ENCODE data around the gene AMH.
"Not testable (repeated sequence)": the region's sequence is repeated elsewhere in the genome, so short reads cannot be mapped to it uniquely, and the experiment has no call there.

AMH gene

DNA sequence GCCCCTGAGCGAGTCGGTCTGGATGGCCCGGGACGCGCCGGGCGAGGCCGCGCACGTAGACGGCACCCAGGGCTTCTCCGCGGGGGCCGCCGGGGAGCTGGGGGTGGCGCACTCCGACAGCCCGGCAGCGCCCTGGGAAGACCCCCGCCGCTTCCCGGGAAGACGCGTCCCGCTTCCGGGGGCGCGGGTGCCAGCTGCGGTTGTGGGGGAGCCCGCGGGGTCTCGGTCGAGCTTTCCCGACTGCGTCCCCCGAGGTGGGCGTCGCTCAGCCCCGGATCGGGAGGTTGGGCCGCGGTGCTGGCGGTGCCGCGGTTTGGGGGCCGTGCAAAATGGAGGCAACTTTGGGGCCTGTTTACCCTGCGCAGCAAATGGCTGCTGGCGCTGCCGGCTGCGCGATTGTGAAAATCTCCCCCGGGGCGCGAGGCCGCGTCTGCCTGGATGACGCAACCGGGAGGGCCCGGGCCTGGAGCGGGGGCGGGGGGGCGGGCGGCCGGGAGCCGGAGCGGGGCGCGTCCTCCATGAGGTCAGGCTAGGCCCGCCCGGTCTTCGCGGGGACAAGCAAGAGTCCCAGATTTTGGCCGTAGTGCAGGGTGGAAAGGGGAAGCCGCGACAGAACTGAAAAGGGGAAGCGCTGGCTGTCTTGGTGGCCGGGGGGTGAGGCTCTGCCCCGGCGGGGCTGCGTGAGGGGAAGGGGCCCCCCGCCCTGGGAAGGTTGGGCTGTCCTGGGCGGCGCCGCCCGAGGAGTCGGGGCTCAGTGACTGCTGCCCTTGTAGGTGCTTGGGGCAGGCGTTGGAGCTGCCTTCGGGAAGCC, 21.5 kb downstream of the AMH start:
- DNase-seq (ENCODE audit: low spot score) = peak; percentile 78

- no peak for DNase-seq (ENCODE audit: low spot score)
Measured at GRCh38 chr19:2271234-2272103, 22.3 kb downstream of the AMH start.

- peak; percentile 94 for DNase-seq (ENCODE audit: low spot score)
Measured at GRCh38 chr19:2273356-2274184, 24.4 kb downstream of the AMH start.

DNA sequence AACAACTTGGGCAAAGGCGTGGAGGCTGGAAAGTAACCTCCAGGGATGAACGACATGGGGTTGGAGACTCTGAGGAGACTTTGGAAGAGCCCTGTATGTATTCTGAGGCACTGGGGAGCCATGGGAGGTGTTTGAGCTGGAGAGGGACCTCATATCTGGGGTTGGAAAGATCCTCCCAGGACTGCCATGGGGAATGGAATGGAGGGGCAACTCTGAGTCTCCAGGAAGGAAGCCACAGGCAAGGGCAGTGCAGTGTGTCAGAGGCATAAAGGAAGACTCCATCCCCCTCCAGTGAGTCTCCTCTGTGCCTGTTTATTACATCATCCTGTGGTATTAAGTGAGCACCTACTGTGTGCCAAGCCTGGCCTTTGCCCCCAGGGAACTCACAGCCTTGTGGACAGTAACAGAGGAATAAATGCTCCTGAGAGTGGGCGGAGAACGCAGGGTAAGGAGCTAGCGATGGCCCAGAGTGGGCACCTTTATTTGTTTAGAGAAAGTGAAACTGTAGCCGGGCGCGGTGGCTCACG, 25.1 kb downstream of the AMH start:
- no peak for DNase-seq (ENCODE audit: low spot score)

DNA sequence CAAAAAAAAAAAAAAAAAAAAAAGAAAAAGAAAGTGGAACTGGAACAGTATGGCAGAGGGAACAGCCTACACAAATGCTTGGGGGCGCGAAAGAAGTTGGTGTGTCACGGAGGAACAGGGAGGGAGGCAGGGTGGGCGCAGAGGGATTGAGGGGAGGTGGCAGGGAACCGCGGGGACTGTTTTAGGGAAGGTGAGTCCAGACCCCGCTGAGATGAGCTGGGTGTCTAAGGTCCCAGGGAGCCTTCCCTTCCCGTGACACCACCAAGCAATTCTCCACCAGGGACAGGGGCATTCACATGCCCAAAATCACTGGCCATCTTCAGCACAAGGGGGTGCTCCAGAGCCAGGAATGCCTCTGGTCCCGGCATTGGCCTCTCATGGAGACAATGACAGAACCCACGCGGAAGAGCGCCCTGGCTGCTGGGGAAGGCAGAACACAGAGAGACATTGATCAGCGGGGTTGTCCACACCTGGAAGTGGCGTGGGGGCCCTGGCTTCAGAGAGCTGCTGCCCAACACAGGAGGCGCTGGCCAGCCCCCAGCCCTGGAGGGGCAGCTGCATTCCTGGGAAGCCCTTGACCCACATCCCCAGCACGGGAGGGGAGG, 25.9 kb downstream of the AMH start:
- DNase-seq (ENCODE audit: low spot score) = peak; percentile 54

GRCh38 chr19:2275588-2276428, 26.7 kb downstream of the AMH start:
- no peak for DNase-seq (ENCODE audit: low spot score)

- no peak for DNase-seq (ENCODE audit: low spot score)
Measured at GRCh38 chr19:2276429-2276986, 27.4 kb downstream of the AMH start.

GRCh38 chr19:2277138-2277537, 28.0 kb downstream of the AMH start:
- no peak for DNase-seq (ENCODE audit: low spot score)

- DNase-seq (ENCODE audit: low spot score) = no peak
Measured at GRCh38 chr19:2278459-2279158, 29.5 kb downstream of the AMH start.

- no peak for DNase-seq (ENCODE audit: low spot score)
Measured at GRCh38 chr19:2280633-2281264, 31.6 kb downstream of the AMH start.

DNA sequence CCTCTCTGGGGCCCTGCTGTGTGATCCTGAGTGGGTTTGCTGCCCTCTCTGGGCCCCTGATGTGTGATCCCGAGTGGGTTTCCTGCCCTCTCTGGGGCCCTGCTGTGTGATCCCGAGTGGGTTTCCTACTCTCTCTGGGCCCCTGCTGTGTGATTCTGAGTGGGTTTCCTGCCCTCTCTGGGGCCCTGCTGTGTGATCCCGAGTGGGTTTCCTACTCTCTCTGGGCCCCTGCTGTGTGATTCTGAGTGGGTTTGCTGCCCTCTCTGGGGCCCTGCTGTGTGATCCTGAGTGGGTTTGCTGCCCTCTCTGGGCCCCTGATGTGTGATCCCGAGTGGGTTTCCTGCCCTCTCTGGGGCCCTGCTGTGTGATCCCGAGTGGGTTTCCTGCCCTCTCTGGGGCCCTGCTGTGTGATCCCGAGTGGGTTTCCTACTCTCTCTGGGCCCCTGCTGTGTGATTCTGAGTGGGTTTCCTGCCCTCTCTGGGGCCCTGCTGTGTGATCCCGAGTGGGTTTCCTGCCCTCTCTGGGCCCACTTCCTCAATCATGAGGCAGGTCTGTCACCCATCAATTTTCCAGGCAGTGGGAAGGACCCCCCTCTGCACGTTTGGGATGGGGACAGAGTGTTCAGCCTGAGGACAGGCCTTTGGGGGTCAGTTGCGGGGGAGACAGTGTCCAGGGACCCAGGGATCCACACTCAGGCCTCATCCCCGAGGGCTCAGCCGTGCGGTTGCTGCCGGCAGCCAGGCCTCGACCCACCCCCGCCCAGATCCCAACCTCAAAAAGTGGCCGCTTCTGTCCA, 32.3 kb downstream of the AMH start:
- DNase-seq (ENCODE audit: low spot score) = not testable (repeated sequence)

DNA sequence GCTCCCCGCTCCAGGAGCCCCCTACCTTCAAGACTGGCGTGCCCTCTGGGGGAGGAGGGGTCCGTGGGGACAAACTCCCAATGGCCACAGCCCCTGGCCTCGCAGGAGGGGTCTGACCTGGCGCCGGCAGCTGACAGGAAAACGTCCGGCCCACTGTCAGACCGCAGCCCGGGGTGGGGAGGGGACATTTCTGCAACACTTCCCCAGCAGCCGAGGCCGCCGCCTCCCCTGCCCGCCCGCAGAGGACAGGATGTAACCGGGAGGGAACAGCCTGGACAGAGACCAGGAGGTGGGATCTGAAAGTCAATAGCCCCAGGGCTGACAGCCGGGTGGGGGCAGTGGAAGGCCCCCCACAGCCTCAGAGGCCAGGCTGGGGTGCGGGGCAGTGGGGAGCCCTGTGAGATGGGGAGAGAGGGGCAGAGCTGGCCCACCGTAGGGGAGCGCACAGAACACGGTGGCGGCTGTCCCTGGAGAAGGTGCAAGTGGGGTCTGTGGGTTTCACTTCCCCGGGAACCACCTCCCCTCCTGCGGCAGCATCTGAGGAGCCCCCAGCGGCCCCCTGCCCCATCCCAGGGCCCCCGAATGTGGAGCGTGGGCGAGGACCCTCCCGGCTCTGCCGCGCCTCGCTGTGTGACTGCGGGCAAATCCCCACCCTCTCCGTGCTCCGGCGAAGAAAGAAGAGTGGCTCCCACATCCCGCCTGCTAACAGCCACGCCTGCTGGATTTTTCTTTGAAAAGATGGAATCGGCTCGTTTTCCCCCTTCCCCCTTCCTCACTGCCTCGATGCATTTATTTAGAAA, 33.1 kb downstream of the AMH start, which contains the start of gene PEAK3:
TSS of gene PEAK3 (minus strand) at position 114 of the 800 bp plus-strand sequence. CDS start 1,244 bp downstream, outside the sequence.
- DNase-seq (ENCODE audit: low spot score) = no peak

DNA sequence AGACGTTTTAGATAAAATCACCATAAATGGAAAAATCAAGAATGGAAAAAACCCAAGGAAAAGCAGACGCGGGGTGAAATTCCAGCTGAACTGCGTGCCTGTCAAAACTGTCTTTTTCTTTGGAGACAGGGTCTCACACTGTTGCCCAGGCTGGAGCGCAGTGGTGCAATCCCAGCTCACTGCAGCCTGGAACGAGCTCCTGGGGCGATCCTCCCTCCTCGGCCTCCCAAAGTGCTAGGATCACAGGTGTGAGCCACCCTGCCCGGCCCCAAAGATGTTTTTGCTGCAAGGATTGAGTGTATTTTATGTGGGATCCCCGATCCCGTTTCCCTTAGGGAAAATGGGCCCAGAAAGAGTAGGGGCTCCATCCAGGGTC, 33.7 kb downstream of the AMH start:
- DNase-seq (ENCODE audit: low spot score) = no peak

GRCh38 chr19:2283835-2284507, 34.8 kb downstream of the AMH start:
- no peak for DNase-seq (ENCODE audit: low spot score)

- DNase-seq (ENCODE audit: low spot score) = no peak
Measured at GRCh38 chr19:2286402-2287140, 37.4 kb downstream of the AMH start.
